AG04450 (cell line): Measurements from ENCODE around the gene TUBA1B. TPM values are rescaled to one million over a fixed set of nuclear protein-coding genes. Genes with fewer than 3 reads are reported as not detected.
"Not testable (repeated sequence)": the region's sequence is repeated elsewhere in the genome, so short reads cannot be mapped to it uniquely, and the experiment has no call there.

Source experiments
- CTCF ChIA-PET: fragments of 300-600, 350-600 bp; formaldehyde crosslinking; extraction: SDS; loops from one replicate; lab custom pipeline; 2022; ENCODE audit warnings: antibody characterized with exemption, inconsistent platforms; lab: Charles Lee
- POLR2A ChIA-PET: fragments of 350-600 bp; formaldehyde crosslinking; extraction: SDS; loops from one replicate; lab custom pipeline; 2021; ENCODE audit warnings: antibody characterized with exemption, inconsistent platforms; lab: Yijun Ruan, JAX
- DNase-seq: peaks from one replicate; pipeline ENCODE4 v3.0.0-alpha.2; 2011; ENCODE audit warnings: low read depth, low spot score
- H3K27ac ChIP-seq: one replicate; pipeline ENCODE4 v1.5.1; 2012; ENCODE audit warnings: low read depth, low read length, control low read depth
- H3K27me3 ChIP-seq: one replicate; pipeline ENCODE4 v1.6.0; 2012; ENCODE audit warnings: low read length; ENCODE audit not compliant: control insufficient read depth, insufficient read depth
- H3K4me3 ChIP-seq: 2 replicates; pipeline ENCODE4 v1.5.1; 2011; ENCODE audit warnings: mild to moderate bottlenecking, low read depth, low read length, control low read depth
- H3K9me3 ChIP-seq: 2 replicates; pipeline ENCODE4 v1.5.1; 2012; ENCODE audit warnings: low read length; ENCODE audit not compliant: control insufficient read depth, insufficient read depth
- polyA plus RNA-seq: library from polyadenylated mRNA; depleted of rRNA; stranded (reverse); fragments of >200 nt; gene quantifications from 2 replicates; pipeline ENCODE4 v1.2.3, GENCODE V29; 2011
- TF ChIP-seq, protein P1 (sequence below): IDR thresholded peaks from 2 replicates; pipeline ENCODE4 v1.5.1; 2011; ENCODE audit warnings: low read depth, low read length, control low read depth, inconsistent platforms

TUBA1B gene
- polyA plus RNA-seq, 1 experiment = 2,720 TPM

- H3K9me3 ChIP-seq = no peaks in the 10 kb centered on the region
- H3K27ac ChIP-seq = no peak overlapping the region
- TF ChIP-seq, protein P1, sequence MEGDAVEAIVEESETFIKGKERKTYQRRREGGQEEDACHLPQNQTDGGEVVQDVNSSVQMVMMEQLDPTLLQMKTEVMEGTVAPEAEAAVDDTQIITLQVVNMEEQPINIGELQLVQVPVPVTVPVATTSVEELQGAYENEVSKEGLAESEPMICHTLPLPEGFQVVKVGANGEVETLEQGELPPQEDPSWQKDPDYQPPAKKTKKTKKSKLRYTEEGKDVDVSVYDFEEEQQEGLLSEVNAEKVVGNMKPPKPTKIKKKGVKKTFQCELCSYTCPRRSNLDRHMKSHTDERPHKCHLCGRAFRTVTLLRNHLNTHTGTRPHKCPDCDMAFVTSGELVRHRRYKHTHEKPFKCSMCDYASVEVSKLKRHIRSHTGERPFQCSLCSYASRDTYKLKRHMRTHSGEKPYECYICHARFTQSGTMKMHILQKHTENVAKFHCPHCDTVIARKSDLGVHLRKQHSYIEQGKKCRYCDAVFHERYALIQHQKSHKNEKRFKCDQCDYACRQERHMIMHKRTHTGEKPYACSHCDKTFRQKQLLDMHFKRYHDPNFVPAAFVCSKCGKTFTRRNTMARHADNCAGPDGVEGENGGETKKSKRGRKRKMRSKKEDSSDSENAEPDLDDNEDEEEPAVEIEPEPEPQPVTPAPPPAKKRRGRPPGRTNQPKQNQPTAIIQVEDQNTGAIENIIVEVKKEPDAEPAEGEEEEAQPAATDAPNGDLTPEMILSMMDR = no peak
- H3K27me3 ChIP-seq = no peaks in the 10 kb centered on the region
- DNase-seq = no peak
- CTCF ChIA-PET = interaction anchor here (1.1 kb wide), 1 partner anchor 56 kb away, joined by 3 read pairs; no protein-coding TSS in a partner anchor
- POLR2A ChIA-PET = interaction anchor here (0.6 to 0.7 kb wide), 2 partner anchors 53 to 156 kb away, joined by 3 to 5 read pairs; no protein-coding TSS in a partner anchor
- H3K4me3 ChIP-seq = no peak overlapping the region
Measured at GRCh38 chr12:49144384-49144783, 13.2 kb upstream of the TUBA1B start.

DNA sequence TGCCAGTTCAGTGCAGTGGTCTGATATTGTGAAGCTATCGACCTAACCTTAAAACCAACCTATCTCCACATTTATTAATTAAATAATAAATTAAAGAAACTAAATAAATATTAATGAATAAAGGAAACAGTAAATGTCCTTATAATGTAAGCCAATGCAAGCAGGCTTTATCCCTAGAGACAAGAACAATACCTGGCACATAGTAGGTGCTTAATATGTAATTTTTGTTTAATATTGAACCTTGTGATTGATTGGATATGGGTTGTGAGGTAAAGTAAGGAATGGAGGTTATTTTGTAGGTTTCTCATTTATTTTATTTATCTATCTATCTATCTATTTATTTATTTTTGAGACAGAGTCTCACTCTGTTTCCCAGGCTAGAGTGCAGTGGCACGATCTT is 7.8 kb upstream of the TUBA1B start:
- H3K9me3 ChIP-seq = no peaks in the 10 kb centered on the region
- ChIA-PET CTCF (interaction anchor here (2.6 kb wide), 1 partner anchor 9 kb away, joined by 10 read pairs; no protein-coding TSS in a partner anchor), POLR2A (interaction anchor here (1.1 kb wide), 1 partner anchor 8 kb away, joined by 6 read pairs; the partner anchor contains the start of gene TUBA1B)
- no peaks in the 10 kb centered on the region for H3K27me3 ChIP-seq
- no peak overlapping the region for H3K27ac ChIP-seq
- DNase-seq = no peak
- TF ChIP-seq, protein P1 = no peak
- H3K4me3 ChIP-seq = no peak overlapping the region

GRCh38 chr12:49138587-49138986 is 7.4 kb upstream of the TUBA1B start:
- no peak for DNase-seq
- H3K27me3 ChIP-seq = no peaks in the 10 kb centered on the region
- POLR2A ChIA-PET = no interaction called here

DNA sequence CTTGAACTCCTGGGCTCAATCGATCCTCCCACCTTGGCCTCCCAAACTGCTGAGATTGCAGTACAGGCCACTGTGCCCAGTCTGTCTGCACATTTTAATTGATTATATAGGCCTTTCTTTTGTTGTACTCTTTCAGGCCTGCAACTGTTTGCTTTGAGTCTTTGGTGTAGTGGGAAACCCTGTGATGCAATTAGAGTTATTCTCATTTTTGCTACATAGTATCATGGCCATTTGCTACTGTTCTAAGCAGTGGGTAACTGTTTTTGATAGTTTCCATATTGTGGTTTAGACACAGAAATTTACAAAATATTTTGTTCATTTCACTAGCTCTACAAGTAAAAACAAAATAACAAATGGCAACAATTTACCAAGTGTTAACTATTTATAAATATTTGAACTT is 6.3 kb upstream of the TUBA1B start:
- H3K9me3 ChIP-seq = no peaks in the 10 kb centered on the region
- no peak overlapping the region for H3K27ac ChIP-seq
- ChIA-PET POLR2A (no interaction called here), CTCF (interaction anchor here (0.6 to 2.6 kb wide), 4 partner anchors 8 to 49 kb away, joined by 3 to 10 read pairs (median 6); no protein-coding TSS in a partner anchor)
- TF ChIP-seq, protein P1 = no peak
- DNase-seq = no peak
- H3K27me3 ChIP-seq = no peaks in the 10 kb centered on the region
- no peak overlapping the region for H3K4me3 ChIP-seq

More at GRCh38 chr12:49138587-49138986, 7.4 kb upstream of the TUBA1B start:
- CTCF ChIA-PET = interaction anchor here (0.7 to 2.6 kb wide), 2 partner anchors 9 to 141 kb away, joined by 5 to 10 read pairs; no protein-coding TSS in a partner anchor
- no peaks in the 10 kb centered on the region for H3K9me3 ChIP-seq
- TF ChIP-seq, protein P1 = no peak
- H3K4me3 ChIP-seq = no peak overlapping the region
- H3K27ac ChIP-seq = no peak overlapping the region

DNA sequence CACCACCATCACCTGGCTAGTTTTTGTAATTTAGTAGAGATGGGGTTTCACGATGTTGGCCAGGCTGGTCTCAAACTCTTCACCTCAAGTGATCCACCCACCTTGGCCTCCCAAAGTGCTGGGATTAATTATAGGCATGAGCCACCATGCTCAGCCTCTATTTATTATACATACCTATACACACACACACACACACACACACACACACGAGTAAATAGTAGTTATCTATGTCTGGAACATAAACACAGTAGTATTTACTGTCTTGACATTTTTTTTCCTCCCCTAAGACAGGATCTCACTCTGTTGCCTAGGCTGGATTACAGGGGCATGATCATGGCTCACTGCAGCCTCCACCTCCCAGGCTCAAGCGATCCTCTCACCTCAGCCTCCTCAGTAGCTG is 5.8 kb upstream of the TUBA1B start:
- H3K27ac ChIP-seq, H3K9me3 ChIP-seq, H3K4me3 ChIP-seq, POLR2A ChIA-PET, H3K27me3 ChIP-seq, DNase-seq: not testable (repeated sequence)
- CTCF ChIA-PET = interaction anchor here (0.6 to 1.2 kb wide), 2 partner anchors 10 to 48 kb away, joined by 3 to 5 read pairs; no protein-coding TSS in a partner anchor
